H1 (cell line): ENCODE measurements around the gene CALCR. TPM values are rescaled to one million over a fixed set of nuclear protein-coding genes. Genes with fewer than 3 reads are reported as not detected.

Source experiments
- CHD7 ChIP-seq: fragments of 300-600 bp; sonication (generic); IDR thresholded peaks from 2 replicates; pipeline ENCODE4 v1.7.1; 2012; ENCODE audit warnings: low read length, moderate library complexity, mild to moderate bottlenecking, inconsistent platforms; ENCODE audit not compliant: insufficient replicate concordance
- EZH2 ChIP-seq: fragments of 200-600 bp; sonication (generic); IDR thresholded peaks from 2 replicates; pipeline ENCODE4 v1.7.1; 2012; ENCODE audit warnings: low read depth, mild to moderate bottlenecking, moderate library complexity, low read length, inconsistent platforms; ENCODE audit not compliant: severe bottlenecking
- HDAC6 ChIP-seq: IDR thresholded peaks from one replicate; pipeline ENCODE4 v1.7.1; 2012; ENCODE audit warnings: low read depth, mild to moderate bottlenecking, inconsistent platforms, low read length, moderate library complexity
- KDM1A ChIP-seq: fragments of 200-600, 300-600 bp; sonication (generic); IDR thresholded peaks from 2 replicates; pipeline ENCODE4 v1.7.1; 2016; ENCODE audit warnings: mild to moderate bottlenecking, low read length, borderline replicate concordance
- KDM4A ChIP-seq: IDR thresholded peaks from one replicate; pipeline ENCODE4 v1.7.1; 2012; ENCODE audit warnings: low read depth, mild to moderate bottlenecking, moderate library complexity, low read length, inconsistent platforms; ENCODE audit not compliant: severe bottlenecking
- POU5F1 ChIP-seq: IDR thresholded peaks from 2 replicates; pipeline ENCODE4 v1.6.1; 2011; ENCODE audit warnings: low read depth, mild to moderate bottlenecking, low read length, moderate library complexity
- RBBP5 ChIP-seq: IDR thresholded peaks from 2 replicates; pipeline ENCODE4 v1.7.1; 2012; ENCODE audit warnings: low read depth, mild to moderate bottlenecking, inconsistent platforms, low read length, moderate library complexity, borderline replicate concordance
- SIRT6 ChIP-seq: IDR thresholded peaks from one replicate; pipeline ENCODE4 v1.7.1; 2012; ENCODE audit warnings: low read length, inconsistent platforms
- SIX5 ChIP-seq: IDR thresholded peaks from 2 replicates; pipeline ENCODE4 v1.6.1; 2011; ENCODE audit warnings: mild to moderate bottlenecking, low read depth, low read length
- TAF1 ChIP-seq: IDR thresholded peaks from 2 replicates; pipeline ENCODE4 v1.6.1; 2011; ENCODE audit warnings: mild to moderate bottlenecking, low read depth, low read length
- TBP ChIP-seq: IDR thresholded peaks from 2 replicates; pipeline ENCODE4 v1.6.1; 2011; ENCODE audit warnings: low read depth, low read length, improper control_type of control experiment
- polyA plus RNA-seq, 7 experiments: library from polyadenylated mRNA; depleted of rRNA in 3 of 7; stranded (reverse) in 5 of 7; unstranded in 2 of 7; fragments of >200 nt in 5 of 7; fragments of 200-250 nt in 2 of 7; gene quantifications; 1 replicate in 5 of 7; 2 replicates in 1 of 7; 4 replicates in 1 of 7; pipeline versions ENCODE4 v1.2.1 to v1.2.3, GENCODE V29; 2011 to 2013; ENCODE audit warnings: missing spikeins in 2 of 7, mixed read lengths in 2 of 7
- total RNA-seq: library from RNA; stranded (reverse); fragmentation: NEBNext Ultra II Directional; extraction: Animal tissue kit (Norgen Biotek cat#: 25700); gene quantifications from 2 replicates; pipeline ENCODE4 v1.2.1, GENCODE V29; 2021

Gene CALCR
- total and polyA plus RNA-seq, 2 of the 8 experiments (the other 6 are each of a cell fraction or from before 2014, with no cell fraction given): 1.0 to 3.6 TPM

GRCh38 chr7:93448176-93448575 is 126.3 kb downstream of the CALCR start (continued):
- TF ChIP-seq CHD7 (no peak), POU5F1 (no peak), SIRT6 (no peak), TAF1 (no peak), KDM1A (no peak), HDAC6 (no peak), TBP (no peak), KDM4A (no peak), RBBP5 (no peak), EZH2 (no peak), SIX5 (no peak)
- TF ChIP-seq, all 59 proteins: peak for 0
